GM21737 (cell line): Measurements from ENCODE around the gene MEGF9.

Source experiments
- ATAC-seq: cut with Tn5 transposase; IDR thresholded peaks from one replicate; pipeline ENCODE4 v1.9.1; 2021; ENCODE audit warnings: mild to moderate bottlenecking, moderate library complexity; ENCODE audit not compliant: unreplicated experiment

The MEGF9 gene

DNA sequence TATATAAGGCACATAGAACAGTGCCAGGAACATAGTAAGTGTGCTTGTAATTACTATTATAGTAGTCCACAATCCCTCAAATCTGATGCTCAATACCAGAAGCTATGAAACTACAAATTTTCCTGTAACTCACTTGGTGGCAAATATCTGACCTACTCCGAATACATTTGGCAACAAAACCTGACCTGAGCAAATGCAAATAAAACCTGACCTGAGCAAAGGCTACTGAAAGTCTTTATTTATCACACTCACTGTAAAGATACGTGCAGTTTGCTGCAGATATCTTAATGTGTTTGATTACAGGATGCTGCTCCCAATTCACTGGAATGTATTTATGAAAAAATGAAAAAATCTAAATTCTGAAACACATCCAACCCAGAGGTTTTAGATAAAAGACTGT lies 7.1 kb downstream of the MEGF9 start:
- no peak for ATAC-seq

DNA sequence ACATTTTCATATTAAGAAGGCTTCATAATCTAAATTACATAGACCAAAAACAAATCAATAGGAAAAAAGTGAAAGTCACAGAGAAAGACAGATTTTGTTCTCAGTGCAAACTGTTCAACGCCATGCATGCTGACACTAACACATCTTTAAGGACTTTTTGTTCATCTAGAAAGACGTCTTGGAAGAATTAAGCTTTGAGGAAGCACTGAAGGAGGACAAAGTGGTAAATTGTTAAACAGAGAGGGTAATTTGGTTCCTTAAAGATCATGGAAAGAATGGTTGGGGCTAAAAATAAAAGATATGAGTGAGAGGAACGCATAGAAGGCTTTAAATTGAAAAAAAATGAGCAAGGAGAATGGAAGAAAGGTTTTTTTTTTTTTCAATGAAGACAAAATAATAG lies 9.1 kb downstream of the MEGF9 start:
- no peak for ATAC-seq

DNA sequence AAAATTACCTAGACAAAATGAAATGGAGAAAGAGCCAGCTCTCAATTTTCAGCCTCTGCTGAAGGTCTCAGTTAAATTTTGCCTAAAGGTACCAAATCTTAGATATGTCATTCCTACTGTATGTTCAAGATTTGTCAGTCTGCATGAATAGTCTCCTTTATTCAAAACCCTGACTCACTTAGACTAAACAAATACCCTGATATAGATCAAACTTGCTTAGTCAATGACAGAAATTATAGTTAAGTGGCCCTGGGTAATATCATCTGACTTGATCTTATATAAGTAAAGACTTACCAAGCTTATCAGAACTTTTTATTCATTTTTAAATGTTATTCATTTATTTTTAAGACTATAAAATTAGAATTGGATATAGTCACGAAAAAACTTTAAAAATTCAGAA lies 12.2 kb downstream of the MEGF9 start:
- ATAC-seq = no peak

DNA sequence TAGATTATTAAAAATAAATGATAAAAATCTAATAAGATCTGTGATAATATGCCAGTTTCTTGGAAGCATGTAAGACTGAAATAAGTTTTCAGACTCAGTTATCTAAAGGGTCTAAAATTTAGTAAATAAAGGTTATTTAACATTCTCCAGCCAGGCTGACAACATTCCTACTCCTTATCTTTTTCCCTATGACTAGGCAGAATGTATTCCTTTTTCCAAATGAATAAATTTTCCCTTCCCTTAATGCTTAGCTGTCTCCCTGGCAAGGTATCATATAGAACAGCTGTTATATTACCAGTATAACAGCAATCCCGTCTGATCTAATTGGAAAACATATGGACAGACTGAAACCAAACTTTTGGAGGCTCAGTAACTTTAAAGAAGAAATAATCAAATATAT lies 13.0 kb downstream of the MEGF9 start:
- ATAC-seq = no peak

DNA sequence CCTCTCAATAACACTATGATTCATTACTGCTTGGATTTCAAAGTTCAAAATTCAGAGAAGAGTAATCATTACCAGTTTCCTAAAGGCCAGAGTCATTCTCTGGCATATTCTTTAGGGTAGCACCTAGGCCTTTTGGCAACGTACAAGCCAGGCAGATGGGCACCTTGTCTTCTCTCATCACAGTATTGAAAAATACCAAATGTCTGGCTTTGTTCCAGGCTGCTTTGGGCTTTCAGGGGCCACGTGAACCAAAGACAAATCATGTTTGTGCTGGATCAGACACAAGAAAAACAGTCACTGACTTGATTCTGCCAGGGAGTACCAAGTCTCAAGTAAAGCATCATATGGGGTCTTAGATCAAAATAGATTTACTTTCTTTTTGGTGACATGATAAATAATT lies 15.5 kb downstream of the MEGF9 start:
- ATAC-seq = no peak

DNA sequence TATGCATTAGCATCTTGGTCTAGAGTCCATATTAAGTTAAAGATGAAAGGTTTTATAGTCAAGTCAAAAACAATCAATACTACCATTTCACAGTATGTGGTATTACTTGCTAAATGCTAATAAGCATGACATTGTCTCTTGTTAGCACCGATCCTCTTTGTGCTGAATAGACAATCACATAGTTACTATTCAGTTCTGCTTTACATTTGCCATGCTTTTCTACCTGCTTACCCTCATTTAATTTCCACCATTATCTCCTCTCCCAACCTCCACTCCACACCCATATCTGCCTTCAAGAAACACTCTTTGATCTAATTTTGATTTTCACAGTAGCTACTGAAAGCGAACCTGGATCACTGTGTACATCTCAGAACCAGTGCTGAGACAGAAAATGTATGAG lies 16.8 kb downstream of the MEGF9 start:
- no peak for ATAC-seq

DNA sequence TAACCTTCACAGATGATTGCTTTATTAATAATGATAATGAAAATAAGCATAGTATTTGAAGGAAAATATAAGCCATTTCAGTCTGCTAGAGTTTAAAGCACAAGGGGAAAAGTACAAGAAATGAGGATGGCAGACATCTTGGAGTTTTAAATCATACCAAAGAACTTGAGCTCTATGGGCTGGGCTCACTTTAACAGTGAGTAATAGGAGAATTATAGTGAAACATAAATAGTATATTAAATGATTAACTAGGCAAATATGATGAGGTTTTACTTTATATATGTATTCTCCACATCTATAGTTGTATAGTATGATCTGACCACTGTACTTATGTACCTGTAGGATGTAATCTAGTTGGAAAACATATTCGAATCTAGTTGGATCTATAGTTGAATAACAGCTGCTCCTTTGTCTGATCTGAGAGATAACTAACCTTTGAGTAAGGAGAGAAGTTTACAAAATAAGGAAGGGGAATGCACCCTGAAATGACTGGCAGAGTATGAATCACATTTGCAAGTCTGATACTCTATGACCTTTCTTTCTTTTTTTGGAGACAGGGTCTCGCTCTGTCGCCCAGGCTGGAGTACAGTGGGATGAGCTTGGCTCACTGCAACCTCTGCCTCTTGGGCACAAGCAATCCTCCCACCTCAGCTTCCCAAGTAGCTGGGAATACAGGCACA lies 17.6 kb downstream of the MEGF9 start:
- no peak for ATAC-seq

DNA sequence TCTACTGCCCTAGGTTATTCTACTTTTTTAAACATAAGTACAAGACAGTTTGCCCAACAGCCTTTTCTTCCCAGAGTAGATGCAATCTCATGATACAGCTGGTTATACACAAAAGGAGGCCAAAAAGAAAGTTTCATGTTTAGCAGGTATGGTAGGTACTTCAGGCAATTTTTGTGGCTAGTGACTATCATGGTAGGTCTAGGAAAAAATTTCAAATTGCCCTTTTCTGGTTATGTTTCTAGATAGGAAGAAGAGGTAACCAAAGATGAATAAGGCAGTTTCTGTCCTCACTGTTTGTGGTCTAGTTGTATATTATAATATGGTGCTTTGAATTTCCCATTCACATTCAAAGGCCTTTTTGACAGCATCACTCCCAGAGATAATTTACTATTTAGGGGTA lies 19.7 kb downstream of the MEGF9 start:
- no peak for ATAC-seq

DNA sequence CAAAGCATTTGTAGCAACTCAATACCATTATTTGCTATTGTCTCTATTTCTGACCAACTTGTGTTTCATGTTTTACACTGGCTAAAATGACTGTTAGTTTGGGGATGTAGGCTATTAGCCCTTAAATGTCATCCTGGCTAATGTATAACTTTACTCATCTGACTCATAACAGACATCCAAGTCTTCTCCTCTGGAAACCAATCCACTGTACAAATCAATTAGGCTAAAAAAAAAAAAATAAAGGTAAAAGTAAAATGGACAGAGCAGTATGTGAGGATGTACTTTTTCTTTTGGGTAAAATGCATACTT lies 20.6 kb downstream of the MEGF9 start:
- peak; percentile 62 for ATAC-seq

DNA sequence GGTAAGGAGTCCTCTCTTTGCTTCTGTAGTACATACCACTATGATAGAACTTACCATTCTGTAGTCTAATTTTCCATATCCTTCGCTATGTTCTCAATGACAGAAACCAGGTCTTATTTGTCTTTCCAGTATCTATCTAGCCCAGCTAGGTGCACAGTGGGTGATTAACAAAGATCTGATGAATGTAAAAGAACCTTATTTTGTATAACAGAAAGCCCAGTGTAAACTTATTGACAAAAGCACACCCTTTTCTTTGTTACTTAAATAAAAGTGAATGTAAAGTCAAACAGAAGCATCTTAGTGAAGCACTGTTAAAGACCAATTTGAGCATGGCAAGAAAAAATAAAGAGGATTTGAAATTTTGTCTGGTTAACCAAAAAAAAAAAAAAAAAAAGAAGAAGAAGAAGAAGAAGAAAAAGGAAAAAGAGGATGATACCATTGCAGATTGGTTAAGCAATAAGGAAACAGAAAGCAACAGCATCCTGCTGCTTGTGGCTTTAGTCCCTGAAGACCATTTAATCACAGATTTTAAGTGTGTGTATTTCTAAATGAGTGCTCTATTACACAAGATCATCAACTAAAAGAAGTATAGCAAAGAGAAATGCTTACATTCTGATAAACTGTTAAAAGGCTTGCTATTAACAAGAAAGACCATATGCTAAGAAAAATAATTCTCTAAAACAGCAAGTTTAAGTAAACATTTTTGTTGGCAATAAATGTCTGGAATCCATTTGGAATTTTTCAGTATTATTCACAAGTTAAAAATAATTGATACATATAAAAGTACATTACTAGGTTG lies 21.2 kb downstream of the MEGF9 start:
- ATAC-seq = peak; percentile 46

DNA sequence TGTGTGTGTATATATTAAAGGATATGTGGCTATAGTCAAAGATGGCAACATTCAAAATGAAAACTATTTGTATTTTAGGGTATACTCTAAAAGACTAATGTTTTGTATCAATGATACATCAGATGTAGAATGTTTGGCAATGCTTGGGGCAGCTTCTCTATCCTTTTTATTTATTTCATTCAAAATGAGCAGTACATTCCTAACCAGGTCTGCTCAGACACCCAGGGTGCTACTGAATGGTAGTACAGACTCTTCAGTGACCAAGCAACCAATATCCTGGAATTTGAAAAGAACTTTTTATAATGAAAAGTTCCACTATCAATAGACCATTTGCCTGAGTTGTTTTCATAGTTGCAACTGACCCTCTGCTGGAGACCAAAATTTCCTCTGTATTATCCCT lies 23.9 kb downstream of the MEGF9 start:
- no peak for ATAC-seq

DNA sequence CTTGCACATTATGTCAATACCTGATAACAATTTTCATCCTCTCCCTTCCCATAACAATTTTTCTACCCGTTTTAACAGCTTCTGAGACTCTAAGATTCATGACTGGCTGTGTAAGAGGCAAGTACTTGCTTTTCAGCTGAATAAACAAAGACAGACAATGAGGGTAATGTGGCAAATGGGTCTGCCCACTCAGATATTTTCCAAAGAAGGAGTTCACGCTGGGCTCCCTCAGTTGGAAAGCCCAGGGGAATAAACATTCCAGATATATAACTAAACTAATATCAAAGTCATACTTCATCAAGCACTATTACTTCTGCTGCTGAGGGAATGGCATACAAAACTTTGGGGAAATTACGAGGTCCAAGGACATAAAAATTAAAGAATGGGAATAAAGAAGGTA lies 24.4 kb downstream of the MEGF9 start:
- ATAC-seq = no peak

DNA sequence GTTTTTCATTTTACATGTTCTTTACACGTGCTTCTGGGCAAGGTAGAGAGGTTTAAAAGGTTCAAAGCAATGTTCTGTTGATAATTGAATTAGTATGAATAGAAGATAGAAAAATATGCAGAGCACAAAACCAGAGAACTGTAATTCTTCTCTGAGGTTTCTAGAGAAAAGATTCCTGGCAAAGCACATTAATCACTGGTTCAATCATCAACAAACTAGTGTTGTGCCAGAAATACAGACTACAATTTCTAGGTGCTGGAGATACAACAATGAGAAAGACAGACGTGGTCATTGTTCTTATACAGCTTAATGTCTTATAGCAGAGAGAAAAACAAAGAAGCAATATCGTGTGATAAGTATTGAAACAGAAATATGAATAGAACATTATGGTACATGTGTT lies 25.5 kb downstream of the MEGF9 start:
- no peak for ATAC-seq

DNA sequence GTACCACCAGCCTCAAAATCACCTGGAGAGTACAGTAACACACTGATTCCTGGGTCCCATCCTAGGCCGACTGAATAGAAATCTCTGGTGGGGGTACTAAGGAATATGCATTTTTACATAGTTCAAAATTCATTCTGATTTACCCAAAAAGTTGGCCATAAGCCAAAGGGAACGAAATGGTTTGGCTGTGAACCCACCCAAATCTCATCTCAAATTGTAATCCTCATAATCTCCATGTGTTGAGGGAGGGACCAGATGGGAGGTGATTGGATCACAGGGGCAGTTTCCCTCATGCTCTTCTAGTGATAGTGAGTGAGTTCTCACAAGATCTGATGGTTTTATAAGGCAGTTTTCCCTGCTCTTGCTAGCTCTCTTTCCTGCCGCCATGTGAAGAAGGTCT lies 31.1 kb downstream of the MEGF9 start:
- ATAC-seq = no peak

DNA sequence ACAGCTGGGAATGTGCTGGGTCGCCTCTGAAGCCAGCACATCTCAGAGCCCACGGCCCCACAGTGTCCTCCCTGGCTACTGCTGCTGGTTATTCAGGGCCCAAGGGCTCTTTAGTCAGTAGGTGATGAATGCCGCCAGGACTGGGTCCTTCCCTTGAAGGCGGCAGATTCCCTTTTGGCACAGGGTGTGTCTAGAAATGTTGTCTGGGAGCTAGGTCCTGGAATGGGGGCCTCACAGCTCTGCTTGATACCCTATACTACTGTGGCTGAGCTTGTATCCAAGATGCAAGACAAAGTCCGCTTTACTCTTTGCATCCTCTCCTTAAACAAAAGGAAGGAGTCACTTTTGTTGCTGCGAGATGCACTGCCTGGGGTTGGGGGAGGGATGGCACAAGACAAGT lies 33.1 kb downstream of the MEGF9 start:
- ATAC-seq = no peak

DNA sequence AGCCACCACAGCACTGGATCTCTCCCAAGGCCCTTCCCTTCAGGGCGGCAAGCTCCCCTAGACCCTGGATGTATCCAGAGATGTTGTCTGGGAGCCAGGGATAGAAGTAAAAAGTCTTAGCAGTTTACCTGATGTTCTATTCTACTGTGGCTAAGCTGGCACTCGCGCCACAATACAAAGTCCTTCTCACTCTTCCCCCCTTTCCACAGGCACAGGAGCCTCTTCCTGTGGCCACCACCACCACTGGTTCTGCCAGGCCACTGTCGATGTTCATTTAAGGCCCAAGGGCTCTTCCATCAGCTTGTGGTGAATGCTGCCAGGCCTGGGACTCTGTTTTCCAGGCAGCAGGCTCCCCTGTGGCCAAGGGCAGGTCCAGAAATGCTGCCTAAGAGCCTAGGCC lies 33.7 kb downstream of the MEGF9 start:
- no peak for ATAC-seq

DNA sequence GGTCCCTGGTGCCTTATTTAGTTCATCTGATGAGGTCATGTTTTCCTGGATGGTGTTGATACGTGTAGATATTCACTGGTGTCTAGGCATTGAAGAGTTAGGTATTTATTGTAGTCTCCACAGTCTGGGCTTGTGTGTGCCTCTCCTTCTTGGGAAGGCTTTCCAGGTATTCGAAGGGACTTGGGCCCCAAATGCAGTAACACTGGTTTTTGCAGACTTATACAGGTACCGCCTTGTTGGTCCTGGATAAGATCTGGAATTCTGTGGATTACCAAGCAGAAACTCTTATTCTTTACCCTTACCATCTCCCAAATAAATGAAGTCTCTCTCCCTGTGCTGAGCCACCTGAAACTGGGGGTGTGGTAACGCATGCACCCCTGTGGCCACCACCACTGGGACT lies 34.1 kb downstream of the MEGF9 start:
- ATAC-seq = no peak

DNA sequence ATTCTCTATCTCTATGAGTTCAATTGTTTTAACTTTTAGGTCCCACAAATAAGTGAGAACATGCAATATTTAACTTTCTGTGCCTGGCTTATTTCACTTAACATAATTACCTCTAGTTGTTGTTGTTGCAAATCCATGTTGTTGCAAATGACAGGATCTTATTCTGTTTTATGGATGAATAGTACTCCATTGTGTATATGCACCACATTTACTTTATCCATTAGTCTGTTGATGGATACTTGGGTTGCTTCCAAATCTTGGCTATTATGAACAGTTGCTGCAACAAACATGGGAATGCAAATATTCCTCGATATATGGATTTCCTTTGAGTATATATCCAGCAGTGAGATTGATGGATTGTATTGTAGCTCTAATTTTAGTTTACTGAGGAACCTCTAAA lies 36.3 kb downstream of the MEGF9 start:
- ATAC-seq = no peak

DNA sequence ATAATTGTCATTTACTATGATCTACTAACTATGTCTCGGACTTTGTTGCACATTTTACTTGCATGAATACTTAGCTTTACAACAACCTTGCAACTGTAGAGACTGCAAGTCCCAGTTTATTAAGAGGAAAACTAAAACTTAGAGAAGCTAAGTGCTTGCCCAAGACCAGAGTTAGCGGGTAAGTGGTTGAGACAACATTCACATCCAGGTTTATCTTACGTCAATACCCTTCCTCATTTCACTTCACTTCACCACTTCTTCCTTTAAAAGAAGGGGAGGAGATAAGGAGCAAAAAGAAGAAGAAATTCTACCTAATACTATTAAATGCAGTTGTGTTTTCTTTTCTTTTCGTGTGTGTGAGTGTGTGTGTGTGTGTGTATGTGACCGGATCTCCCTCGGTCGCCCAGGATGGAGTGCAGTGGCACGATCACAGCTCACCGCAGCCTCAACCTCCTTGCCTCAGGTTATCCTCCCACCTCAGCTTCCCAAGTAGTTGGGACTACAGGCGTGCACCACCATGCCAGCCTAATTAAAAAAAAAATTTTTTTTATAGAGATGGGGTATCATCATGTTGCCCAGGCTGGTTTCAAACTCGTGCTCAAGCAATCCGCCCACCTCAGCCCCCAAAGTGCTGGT lies 37.4 kb downstream of the MEGF9 start:
- ATAC-seq = no peak

DNA sequence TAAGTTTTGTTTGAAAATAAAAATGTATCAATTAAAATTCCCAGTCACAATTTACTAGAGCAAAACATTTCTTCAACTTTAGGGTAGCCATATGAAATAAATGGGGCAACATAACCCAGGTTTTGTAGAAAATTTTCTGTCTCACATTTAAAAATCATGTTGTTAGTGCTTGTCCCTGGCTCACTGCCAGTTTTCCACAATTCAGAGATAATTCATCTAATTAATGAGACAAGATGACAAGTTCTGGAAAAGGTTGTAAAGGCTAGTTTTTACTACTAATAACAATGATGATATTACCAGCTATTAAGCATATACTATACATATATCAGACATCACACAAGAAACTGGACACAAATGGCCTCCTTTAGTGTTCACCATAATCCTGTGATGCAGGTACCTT lies 45.9 kb downstream of the MEGF9 start:
- no peak for ATAC-seq

DNA sequence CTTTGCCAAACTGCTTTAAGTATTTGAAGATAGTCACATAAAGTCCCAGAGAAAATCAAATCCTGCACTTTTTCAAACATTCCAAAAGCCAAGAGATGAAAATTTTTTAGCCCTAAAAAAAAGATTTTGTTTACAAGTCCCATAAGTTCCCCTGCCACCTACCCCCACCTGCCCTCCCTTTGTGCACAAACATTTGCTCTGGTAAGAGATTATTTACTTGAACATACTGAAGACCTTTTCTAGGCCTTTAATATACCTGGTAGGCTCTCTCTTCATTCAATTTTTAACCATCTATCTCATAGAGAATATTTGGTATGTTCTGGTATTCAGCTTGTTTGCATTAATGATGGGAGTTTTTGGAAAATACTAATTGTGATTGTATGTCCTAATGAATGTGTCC lies 50.3 kb downstream of the MEGF9 start:
- no peak for ATAC-seq

DNA sequence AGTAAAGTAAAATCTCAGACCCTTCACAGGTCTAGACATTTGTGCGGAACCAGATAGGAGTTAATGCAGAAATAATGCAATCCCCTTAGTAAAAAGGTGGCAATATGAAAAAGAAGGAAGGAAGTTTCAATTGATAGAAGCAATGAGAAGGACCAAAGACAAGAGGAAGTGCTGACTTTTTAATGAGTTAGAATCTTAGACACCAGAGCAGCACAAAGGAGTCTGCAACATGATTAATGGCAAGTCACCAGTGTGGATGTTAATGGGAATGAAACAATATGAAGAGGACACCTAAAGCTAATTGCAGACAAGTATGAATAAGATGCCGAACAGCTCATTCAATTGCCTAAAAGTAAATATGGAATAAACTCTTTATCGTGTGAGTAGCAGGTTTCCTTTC lies 50.9 kb downstream of the MEGF9 start:
- no peak for ATAC-seq
